Measurements from ENCODE around the gene NPHS1. TPM values are rescaled to one million over a fixed set of nuclear protein-coding genes. Genes with fewer than 3 reads are reported as not detected.
"Not testable (repeated sequence)": the region's sequence is repeated elsewhere in the genome, so short reads cannot be mapped to it uniquely, and the experiment has no call there.

NPHS1 gene
- total RNA-seq, 1 experiment from 2014 or later, result 0.88 TPM

DNA sequence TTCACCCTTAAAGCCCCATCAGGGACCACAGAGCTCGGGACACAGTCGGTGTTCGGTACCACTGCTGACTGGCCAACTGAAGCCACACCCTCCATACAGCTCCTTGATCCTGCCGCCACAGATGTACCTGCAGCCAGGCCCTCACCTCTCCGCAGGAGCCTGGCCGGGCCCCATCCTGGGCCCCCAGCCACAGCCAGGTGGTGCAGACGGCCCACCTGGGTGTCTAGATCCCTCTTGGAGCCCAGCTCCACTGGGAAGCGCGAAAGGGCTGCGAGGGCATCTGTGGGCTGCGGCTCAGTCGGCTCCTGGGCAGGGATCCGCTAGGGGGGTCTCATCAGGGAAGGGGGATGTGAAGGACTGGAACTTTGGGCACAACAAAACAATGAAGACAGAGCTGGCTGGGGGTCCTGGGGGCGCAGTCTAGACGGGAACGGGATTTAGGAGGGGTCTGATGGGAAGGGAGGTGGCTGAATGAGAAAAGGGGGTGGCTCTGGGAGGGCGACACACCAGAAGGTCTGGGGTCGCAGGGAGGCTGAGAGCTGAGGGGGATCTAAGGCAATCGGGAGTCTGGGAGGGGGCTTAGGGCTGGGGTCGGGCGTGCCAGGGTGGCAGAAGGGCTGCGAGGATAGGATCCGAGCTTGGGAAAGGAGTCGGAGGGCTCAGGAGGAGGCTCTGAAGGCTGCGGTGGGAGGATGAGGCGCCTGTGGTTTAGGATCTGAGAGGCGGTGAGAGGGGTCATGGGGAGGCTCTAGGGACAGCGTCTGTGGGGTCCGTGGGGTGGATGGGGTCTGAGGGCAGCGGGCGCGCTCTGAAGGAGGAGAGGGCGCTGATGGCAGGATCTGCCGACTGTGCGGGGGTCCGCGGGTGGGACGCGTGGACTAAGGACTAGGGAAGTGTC is 55.4 kb downstream of the NPHS1 start:
- DNase-seq (ENCODE audit: low read depth), result no peak
- in situ Hi-C loops (cut with HindIII; ENCODE audit: low pct_unique_long_range_greater_than_20kb, low sequenced_read_pairs), result no loop called here

DNA sequence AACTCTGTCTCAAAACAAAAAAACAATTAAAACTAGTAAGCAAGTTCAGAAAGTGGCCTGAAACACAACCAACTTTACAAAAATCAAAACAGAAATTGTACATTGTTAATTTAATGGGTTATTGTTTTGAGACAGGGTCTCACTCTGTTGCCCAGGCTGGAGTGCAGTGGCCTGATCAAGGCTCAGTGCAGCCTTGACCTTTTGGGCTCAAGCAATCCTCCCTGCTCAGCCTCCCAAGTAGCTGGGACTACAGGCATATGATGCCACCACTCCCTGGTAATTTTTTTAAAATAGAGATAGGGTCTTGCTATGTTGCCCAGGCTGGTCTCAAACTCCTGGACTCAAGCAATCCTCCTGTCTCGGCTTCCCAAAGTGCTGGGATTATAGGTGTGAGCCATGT is 56.7 kb downstream of the NPHS1 start:
- in situ Hi-C loops (cut with HindIII; ENCODE audit: low pct_unique_long_range_greater_than_20kb, low sequenced_read_pairs); DNase-seq (ENCODE audit: low read depth): not testable (repeated sequence)

DNA sequence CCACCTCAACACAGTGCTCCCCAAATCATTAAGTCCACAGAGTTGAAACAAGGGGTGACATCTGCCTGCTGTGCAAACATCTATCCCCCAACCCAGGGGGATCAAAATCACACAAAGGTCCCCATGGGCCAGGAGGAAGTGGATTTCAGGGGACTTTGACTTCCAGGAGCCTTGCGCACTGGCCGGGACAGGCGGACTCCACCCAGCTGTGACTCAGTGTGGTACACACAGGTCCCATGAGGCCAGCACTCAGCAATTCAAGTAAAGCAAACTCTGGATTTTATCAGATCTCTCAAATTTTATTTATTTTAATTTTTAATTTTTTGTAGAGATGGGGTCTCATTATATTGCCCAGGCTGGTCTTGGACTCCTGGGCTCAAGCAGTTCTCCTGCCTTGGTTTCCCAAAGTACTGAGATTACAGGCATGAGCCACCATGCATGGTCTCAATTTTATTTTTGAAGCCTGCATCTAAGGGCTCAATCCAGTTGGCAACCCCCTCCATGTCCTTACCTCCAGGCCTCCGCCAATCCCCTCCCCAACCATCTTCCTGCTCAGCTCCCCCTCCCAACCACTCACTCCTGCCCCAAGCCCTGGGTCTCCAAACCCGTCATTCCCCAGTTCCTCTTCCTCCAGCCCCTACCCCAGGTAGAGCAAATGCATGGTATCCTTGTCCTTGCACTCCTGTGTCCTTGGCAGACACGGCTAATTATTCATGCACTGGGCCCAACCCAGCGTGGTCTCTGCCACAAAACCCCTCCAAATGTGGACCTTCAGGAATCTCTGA is 58.7 kb downstream of the NPHS1 start:
- in situ Hi-C loops (cut with HindIII; ENCODE audit: low pct_unique_long_range_greater_than_20kb, low sequenced_read_pairs), result no loop called here
- no peak for DNase-seq (ENCODE audit: low read depth)

DNA sequence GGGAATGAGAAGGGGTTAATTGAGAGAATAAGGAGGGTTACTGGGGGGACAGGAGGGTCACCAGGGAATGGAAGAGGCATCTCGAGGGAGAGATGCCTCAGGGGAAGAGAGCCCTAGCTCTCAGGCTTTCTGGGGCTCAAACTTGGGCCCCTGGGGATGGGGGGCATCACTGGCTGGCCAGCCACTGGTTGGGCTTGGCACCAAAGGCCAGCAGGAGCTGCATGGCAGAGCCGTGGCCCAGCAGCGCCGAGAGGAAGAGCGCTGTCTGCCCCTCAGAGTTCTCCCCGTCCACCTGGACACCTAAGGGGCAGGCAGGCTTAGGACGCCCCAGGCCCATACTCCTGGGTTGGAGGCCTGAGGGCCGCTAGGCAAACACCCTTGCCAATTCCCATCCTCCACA is 59.4 kb downstream of the NPHS1 start:
- in situ Hi-C loops (cut with HindIII; ENCODE audit: low pct_unique_long_range_greater_than_20kb, low sequenced_read_pairs), result no loop called here

DNA sequence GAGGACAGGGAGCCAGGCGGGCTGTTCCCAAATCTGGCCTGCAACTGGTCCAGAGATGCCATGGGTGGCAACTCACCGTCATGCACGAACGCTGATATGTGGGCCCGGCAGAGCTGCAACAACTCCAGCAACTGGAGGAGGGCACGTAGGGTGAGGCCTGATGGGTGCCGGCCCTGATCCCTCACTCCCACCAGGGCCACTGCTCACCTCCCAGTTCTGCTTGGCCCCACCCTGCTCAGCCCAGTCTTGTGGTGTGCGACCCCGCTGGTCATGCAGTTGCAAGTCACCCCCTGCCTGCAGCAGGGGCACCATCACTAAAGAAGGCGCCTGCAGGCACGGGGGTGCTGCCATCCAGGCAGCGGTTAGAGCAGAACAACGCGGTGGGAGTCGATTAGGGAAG is 60.0 kb downstream of the NPHS1 start:
- in situ Hi-C loops (cut with HindIII; ENCODE audit: low pct_unique_long_range_greater_than_20kb, low sequenced_read_pairs), result no loop called here
- no peak for DNase-seq (ENCODE audit: low read depth)

More for the DNA sequence above, 59.4 kb downstream of the NPHS1 start:
- no peak for DNase-seq (ENCODE audit: low read depth)

DNA sequence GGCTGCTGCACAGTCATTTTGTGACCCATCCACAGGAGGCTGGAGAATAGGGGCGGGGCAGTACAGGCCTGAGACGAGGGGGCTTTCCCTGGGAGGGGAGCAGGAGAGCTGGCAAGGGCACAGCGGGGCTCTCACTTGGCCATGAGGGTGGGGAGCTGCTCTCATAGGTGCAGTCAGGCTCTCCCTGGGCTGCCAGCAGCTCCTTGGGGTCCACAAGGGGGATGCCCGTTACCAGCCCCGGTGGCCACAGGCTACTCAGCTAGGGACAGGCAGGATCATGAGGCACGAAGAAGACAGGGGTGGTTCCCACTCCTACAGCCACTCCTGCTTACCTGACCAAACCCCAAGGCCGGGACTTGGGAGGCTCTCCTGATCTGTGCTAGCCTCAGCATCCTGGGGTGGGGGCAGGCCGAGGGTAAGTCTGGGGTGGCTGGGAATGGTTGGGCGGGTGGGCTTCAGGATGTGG is 60.5 kb downstream of the NPHS1 start:
- no peak for DNase-seq (ENCODE audit: low read depth)
- in situ Hi-C loops (cut with HindIII; ENCODE audit: low pct_unique_long_range_greater_than_20kb, low sequenced_read_pairs), result no loop called here

DNA sequence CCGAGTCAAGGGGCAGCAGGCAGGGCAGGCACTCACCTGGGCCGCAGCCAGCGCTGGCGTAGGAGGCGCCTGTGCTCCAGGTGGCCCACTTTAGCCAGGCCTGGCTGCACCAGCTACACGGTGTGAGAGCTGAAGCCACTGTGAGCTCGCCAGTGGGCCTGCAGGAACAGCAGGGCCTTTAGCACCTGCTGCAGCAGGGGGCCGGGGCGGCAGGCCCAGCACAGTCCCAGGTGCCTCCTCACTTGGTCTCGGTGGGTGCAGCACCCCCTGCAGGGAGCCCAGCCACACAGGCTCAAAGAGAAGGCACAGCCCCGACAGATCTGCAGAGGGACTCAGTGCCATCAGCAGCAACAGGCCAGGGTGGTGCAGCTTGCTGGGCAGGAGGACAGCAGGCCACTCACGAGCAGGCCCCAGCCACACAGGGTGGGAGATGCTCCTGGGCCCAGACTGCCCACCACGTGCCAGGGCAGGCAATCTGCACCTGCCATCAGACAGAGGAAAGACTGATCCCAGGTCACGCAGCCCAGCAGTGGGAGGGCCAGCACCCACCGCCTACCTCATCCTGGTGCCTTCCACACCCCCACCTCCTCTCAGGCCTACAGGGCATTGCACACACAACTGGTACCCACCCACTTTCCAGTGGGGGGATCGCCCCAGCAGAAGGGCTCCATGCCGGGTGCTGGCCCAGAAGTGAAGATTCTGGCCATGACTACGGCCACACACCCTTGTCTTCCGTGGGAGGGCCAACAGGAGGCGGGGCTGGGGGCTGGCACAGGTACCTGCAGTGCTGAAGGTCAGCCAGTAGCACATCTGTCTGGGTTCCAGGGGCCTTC is 61.1 kb downstream of the NPHS1 start:
- no peak for DNase-seq (ENCODE audit: low read depth)
- in situ Hi-C loops (cut with HindIII; ENCODE audit: low pct_unique_long_range_greater_than_20kb, low sequenced_read_pairs), result no loop called here

DNA sequence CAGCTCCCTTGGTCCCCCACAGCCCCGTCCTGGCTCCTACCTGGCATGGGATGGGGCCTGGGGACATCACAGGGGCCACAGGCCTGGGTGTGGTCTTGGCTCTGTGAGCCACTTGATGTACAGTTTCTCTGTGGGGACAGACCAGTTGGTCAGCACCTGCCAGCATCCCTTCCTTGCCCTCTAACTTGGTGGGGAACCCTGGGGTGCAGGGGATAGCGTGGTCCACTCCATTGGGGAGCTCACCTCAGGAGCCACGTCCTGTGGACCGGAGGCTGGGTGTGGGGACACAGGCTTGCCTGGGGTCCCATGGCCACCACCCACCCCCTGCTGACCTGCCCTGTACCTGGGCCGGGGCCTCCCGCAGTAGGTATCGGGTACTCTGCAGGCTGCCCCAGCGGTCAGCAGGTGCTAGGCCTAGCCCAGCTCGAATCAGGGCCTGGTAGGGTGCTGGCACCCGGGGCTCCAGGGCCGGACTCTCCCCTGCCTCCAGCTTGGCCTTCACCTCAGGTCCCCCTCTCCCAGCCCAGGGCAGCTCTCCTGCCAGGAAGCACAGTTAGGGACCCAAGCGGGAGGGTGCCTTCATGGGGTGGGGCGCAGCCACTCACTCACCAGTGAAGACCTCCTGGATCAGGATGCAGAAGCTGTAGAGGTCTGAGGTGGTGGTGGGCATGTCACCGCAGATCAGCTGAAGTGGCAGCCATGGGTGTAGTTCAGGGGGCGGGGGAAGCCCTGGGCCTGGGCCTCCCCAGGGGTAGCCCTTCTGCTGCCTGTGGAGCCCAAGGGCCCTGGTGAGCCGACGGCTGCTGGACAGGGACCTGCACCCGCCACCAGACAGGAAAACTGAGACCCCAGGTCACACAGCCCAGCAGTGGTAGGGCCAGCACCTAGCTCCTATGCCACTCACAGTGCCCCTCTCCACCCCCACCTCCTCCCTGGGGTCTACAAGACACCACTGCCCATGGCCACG is 62.0 kb downstream of the NPHS1 start:
- no peak for DNase-seq (ENCODE audit: low read depth)
- in situ Hi-C loops (cut with HindIII; ENCODE audit: low pct_unique_long_range_greater_than_20kb, low sequenced_read_pairs), result no loop called here

DNA sequence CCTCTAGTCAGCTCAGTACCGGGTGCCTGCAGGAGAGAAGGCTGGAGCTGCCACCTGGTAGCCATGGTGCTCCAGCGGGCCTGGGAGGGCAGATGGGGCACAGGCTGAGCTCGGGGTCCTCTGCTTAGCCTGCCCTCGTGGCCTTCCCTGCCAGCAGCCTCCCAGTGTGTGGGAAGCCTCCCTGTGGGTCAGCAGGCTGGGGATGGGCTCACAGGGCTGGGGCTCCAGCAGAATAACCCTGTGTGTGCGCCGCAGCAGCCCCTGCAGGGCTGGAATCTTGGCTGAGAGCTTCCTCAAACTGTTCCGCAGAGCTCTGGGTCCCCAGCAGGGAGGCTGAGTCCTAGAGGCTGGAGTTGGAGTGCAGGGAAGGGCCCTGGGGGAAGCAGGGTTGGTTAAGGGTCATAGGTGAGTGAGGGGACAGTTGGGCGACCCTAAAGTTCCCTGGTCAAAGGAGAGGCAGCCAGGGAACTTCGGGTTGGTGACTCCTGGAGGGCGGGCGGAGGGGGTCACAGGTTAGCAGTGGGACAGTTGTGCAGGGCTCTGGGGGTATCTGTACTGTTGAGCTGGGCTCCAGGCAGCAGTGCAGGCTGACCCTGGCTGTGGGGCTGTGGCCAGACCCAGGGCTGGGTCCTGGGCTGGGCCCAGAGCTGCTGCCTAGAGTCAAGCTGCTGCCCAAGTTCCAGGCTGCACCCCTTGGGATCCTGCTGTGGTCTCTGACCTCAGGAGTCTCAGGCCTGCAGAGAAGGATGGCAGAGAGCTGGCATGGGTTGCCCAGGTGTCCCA is 62.9 kb downstream of the NPHS1 start:
- no peak for DNase-seq (ENCODE audit: low read depth)
- in situ Hi-C loops (cut with HindIII; ENCODE audit: low pct_unique_long_range_greater_than_20kb, low sequenced_read_pairs), result no loop called here

DNA sequence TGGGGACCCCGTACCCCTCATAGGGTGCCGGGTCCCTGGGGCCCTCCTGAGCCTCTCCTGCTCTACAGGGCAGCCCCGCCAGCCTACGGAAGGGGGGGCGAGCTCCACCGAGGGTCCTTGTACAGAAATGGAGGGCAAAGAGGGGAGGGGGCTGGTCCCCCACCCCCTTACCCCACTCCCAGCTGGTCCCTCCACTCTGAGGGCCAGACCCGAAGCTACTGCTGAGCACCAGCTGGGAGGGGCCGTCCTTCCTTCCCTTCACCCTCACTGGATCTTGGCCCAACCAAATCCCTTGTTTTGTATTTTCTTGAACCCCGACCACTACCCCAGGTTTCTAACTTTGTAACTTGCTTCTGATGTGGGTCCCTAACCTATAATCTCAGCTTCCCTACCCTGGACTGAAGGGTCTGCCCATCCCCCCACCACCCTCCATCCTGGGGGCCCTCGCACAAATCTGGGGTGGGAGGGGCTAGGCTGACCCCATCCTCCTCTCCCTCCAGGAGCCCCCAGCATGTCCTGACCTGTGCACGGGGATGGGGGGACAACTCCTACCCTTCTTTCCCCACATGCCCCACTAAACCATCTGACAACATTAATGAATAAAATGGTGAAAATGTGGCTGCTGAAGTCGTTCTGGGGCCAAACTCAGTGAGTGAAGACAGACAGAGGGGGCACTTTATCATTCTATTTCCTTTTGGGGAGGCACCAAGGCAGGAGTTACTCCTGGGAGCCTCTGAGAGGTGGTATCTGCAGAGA is 63.9 kb downstream of the NPHS1 start:
- in situ Hi-C loops (cut with HindIII; ENCODE audit: low pct_unique_long_range_greater_than_20kb, low sequenced_read_pairs), result no loop called here
- DNase-seq (ENCODE audit: low read depth), result no peak

DNA sequence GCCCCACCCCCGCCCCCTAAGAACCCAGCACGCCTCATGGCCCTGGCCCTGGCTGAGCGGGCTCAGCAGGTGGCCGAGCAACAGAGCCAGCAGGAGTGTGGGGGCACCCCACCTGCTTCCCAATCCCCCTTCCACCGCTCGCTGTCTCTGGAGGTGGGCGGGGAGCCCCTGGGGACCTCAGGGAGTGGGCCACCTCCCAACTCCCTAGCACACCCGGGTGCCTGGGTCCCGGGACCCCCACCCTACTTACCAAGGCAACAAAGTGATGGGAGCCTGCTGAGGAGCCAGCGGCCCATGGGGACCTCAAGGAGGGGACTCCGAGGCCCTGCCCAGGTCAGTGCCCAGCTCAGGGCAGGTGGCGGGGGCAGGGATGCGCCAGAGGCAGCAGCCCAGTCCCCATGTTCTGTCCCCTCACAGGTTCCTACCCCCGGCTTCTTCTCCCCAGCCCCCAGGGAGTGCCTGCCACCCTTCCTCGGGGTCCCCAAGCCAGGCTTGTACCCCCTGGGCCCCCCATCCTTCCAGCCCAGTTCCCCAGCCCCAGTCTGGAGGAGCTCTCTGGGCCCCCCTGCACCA is 65.0 kb downstream of the NPHS1 start:
- DNase-seq (ENCODE audit: low read depth), result no peak
- in situ Hi-C loops (cut with HindIII; ENCODE audit: low pct_unique_long_range_greater_than_20kb, low sequenced_read_pairs), result no loop called here

DNA sequence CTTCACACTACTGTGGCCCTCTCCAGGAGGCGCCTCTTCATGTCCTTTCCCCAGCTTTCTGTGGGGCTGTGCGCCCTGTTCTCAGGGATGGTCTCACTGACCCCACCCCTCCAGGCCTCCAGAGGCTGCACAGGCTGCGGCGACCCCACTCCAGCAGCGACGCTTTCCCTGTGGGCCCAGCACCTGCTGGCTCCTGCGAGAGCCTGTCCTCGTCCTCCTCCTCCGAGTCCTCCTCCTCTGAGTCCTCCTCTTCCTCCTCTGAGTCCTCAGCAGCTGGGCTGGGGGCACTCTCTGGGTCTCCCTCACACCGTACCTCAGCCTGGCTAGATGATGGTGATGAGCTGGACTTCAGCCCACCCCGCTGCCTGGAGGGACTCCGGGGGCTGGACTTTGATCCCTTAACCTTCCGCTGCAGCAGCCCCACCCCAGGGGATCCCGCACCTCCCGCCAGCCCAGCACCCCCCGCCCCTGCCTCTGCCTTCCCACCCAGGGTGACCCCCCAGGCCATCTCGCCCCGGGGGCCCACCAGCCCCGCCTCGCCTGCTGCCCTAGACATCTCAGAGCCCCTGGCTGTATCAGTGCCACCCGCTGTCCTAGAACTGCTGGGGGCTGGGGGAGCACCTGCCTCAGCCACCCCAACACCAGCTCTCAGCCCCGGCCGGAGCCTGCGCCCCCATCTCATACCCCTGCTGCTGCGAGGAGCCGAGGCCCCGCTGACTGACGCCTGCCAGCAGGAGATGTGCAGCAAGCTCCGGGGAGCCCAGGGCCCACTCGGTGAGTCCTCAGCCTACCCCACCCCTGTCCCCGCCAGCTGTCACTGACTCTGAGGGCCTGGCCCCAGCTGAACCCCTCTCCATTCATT is 65.8 kb downstream of the NPHS1 start:
- DNase-seq (ENCODE audit: low read depth), result no peak
- in situ Hi-C loops (cut with HindIII; ENCODE audit: low pct_unique_long_range_greater_than_20kb, low sequenced_read_pairs), result no loop called here

DNA sequence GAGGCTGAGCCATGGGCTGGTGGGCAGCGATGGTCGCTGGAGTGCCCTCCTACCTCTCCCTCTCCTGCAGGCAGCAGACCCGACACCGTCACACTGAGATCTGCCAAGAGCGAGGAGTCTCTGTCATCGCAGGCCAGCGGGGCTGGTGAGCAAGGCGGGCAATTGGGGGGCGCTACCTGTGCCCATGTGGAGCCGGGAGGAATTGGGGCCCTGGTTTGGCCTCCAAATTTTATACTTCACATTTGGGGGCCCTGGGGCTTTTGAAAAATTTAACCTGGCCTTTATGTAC is 67.0 kb downstream of the NPHS1 start:
- DNase-seq (ENCODE audit: low read depth), result no peak
- in situ Hi-C loops (cut with HindIII; ENCODE audit: low pct_unique_long_range_greater_than_20kb, low sequenced_read_pairs), result no loop called here

DNA sequence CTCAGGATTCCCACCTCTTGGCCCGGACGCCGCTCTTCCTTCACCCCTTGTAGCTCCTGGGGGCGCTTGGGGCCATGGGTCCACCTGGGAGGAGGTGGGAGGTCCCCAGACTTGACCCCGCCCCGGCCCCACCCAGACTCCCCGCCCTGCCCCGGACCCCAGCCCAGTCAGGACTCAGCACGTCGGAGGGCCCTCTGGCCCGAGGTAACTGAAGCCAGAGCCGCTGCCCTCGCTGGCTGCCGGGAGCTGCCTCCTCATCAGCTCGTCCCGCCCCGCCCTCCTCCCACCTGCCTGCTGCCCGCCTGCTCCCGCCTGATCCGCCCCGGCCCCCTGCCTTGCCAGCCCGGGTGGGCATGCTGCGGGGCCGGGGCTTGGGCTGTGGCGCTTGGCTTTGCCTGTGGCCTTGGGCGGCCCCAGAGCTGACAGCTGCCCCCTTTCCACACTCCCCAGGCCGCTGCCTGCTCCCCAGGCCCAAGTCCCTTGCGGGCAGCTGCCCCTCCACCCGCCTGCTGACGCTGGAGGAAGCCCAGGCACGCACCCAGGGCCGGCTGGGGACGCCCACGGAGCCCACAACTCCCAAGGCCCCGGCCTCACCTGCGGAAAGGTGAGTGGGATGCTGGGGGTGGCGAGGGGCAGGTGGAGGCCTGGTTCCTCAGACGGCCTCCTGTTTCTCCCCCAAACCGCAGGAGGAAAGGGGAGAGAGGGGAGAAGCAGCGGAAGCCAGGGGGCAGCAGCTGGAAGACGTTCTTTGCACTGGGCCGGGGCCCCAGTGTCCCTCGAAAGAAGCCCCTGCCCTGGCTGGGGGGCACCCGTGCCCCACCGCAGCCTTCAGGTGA is 67.6 kb downstream of the NPHS1 start:
- no peak for DNase-seq (ENCODE audit: low read depth)
- in situ Hi-C loops (cut with HindIII; ENCODE audit: low pct_unique_long_range_greater_than_20kb, low sequenced_read_pairs), result no loop called here
